B cell (primary cell): ENCODE data around the gene JUNB. TPM values are rescaled to one million over a fixed set of nuclear protein-coding genes. Genes with fewer than 3 reads are reported as not detected.

Source experiments
- ATAC-seq: fragments of 200-7000 bp; cut with Tn5 transposase; one replicate; pipeline ENCODE4 v1.10.0; 2021; ENCODE audit warnings: low read depth, mild to moderate bottlenecking, moderate number of reproducible peaks, moderate library complexity
- CTCF ChIA-PET: fragments of 350-600 bp; sonication (Branson Sonifier 250); formaldehyde crosslinking; loops from one replicate; lab custom pipeline; 2021; ENCODE audit warnings: antibody characterized with exemption, inconsistent platforms; lab: Charles Lee
- POLR2A ChIA-PET: fragments of 350-600 bp; sonication (Branson Sonifier 250); formaldehyde crosslinking; loops from one replicate; lab custom pipeline; 2021; ENCODE audit warnings: antibody characterized with exemption; lab: Charles Lee
- DNase-seq: peaks from one replicate; pipeline ENCODE4 v3.0.0; 2013
- H2AFZ ChIP-seq: 2 replicates; pipeline ENCODE4 v1.6.1; 2012; ENCODE audit warnings: mild to moderate bottlenecking, low read depth, low read length; ENCODE audit not compliant: insufficient read depth, poor library complexity, severe bottlenecking
- H3K27ac ChIP-seq, 2 donors: 1 replicate in 1 of 2; 2 replicates in 1 of 2; pipeline ENCODE4 v1.5.1; 2012 to 2013; ENCODE audit warnings: low read length in 2 of 2, mild to moderate bottlenecking in 2 of 2, moderate library complexity in 1 of 2
- H3K27me3 ChIP-seq, 4 experiments: fragments of 200-600 bp in 1 of 4; sonication (generic) in 1 of 4; replicated peaks in 1 of 4; 1 replicate in 2 of 4; 2 replicates in 2 of 4; pipeline versions ENCODE4 v1.6.1 to v1.7.0; 2013 to 2016; ENCODE audit warnings: low read length in 3 of 4, mild to moderate bottlenecking in 2 of 4, mixed read lengths in 1 of 4, moderate library complexity in 1 of 4; ENCODE audit not compliant: insufficient read depth in 4 of 4, control insufficient read depth in 3 of 4; ENCODE audit errors: control extremely low read depth in 1 of 4
- H3K36me3 ChIP-seq, 2 experiments: replicated peaks in 1 of 2; 1 replicate in 1 of 2; 2 replicates in 1 of 2; pipeline versions ENCODE4 v1.6.1 to v1.7.1; 2013; ENCODE audit warnings: low read length in 1 of 2; ENCODE audit not compliant: insufficient read depth in 2 of 2, control insufficient read depth in 1 of 2; ENCODE audit errors: control extremely low read depth in 1 of 2, extremely low read depth in 1 of 2
- H3K4me1 ChIP-seq, 2 donors: fragments of 200-600 bp in 1 of 2; sonication (generic) in 1 of 2; 1 replicate in 1 of 2; 2 replicates in 1 of 2; pipeline versions ENCODE4 v1.5.1 to v1.6.1; 2013 to 2017; ENCODE audit warnings: low read length in 2 of 2; ENCODE audit not compliant: control insufficient read depth in 2 of 2, insufficient read depth in 2 of 2
- H3K4me2 ChIP-seq: replicated peaks from 2 replicates; pipeline ENCODE3; 2012; ENCODE audit warnings: mild to moderate bottlenecking, low read depth, low read length; ENCODE audit not compliant: poor library complexity, severe bottlenecking
- H3K4me3 ChIP-seq, 5 experiments: fragments of 200-600 bp in 1 of 5; sonication (generic) in 1 of 5; 1 replicate in 3 of 5; 2 replicates in 2 of 5; pipeline versions ENCODE4 v1.5.1 to v1.7.0; 2011 to 2016; ENCODE audit warnings: low read length in 4 of 5, mild to moderate bottlenecking in 4 of 5, low read depth in 2 of 5, control low read depth in 1 of 5, moderate library complexity in 1 of 5; ENCODE audit not compliant: insufficient read depth in 1 of 5; ENCODE audit errors: control extremely low read depth in 1 of 5, extremely low read depth in 1 of 5
- H3K79me2 ChIP-seq: fragments of 200-600 bp; sonication (generic); one replicate; pipeline ENCODE4 v1.6.0; 2016; ENCODE audit warnings: low read length; ENCODE audit not compliant: control insufficient read depth, insufficient read depth
- H3K9ac ChIP-seq: fragments of 200-600 bp; sonication (generic); 2 replicates; pipeline ENCODE4 v1.6.1; 2017; ENCODE audit warnings: mild to moderate bottlenecking, low read length, moderate library complexity
- H3K9me3 ChIP-seq, 3 donors: one replicate each; pipeline versions ENCODE4 v1.6.1 to v1.7.1; 2013; ENCODE audit warnings: low read length in 2 of 3; ENCODE audit not compliant: control insufficient read depth in 2 of 3, insufficient read depth in 1 of 3; ENCODE audit errors: control extremely low read depth in 1 of 3
- H4K20me1 ChIP-seq: 2 replicates; pipeline ENCODE4 v1.6.0; 2012; ENCODE audit warnings: mild to moderate bottlenecking, low read length; ENCODE audit not compliant: insufficient read depth, control insufficient read depth, poor library complexity, severe bottlenecking
- H3K27ac Mint-ChIP-seq: one replicate; pipeline ENCODE4 v1.8.0; 2021; ENCODE audit warnings: mixed read lengths
- H3K27me3 Mint-ChIP-seq: one replicate; pipeline ENCODE4 v1.8.0; 2021; ENCODE audit warnings: mixed read lengths
- H3K4me1 Mint-ChIP-seq: one replicate; pipeline ENCODE4 v1.8.0; 2021; ENCODE audit warnings: mixed read lengths
- H3K4me3 Mint-ChIP-seq: one replicate; pipeline ENCODE4 v1.8.0; 2021; ENCODE audit warnings: mixed read lengths
- H3K9me3 Mint-ChIP-seq: one replicate; pipeline ENCODE4 v1.8.0; 2022; ENCODE audit warnings: mixed read lengths; ENCODE audit not compliant: insufficient read depth
- CTCF ChIP-seq: fragments of 200-600 bp; IDR thresholded peaks from one replicate; pipeline ENCODE4 v1.8.0; 2022; ENCODE audit warnings: antibody characterized with exemption, mild to moderate bottlenecking
- EZH2 ChIP-seq: IDR thresholded peaks from 2 replicates; pipeline ENCODE4 v1.6.1; 2012; ENCODE audit warnings: borderline replicate concordance, low read depth, mild to moderate bottlenecking, moderate library complexity, low read length; ENCODE audit not compliant: insufficient read depth, poor library complexity, severe bottlenecking
- WGBS: methylation state at CpG from one replicate; pipeline ENCODE4 v1.1.5; 2013; ENCODE audit warnings: missing lambda C conversion rate; ENCODE audit not compliant: insufficient coverage; 5-methylcytosine and 5-hydroxymethylcytosine counted together
- intact Hi-C: fragments of 100-400 bp; cut with micrococcal nuclease; formaldehyde crosslinking; loops from one replicate; pipeline ENCODE4 v1.10.0; 2022
- polyA plus RNA-seq: library from polyadenylated mRNA; depleted of rRNA; stranded (reverse); fragments of >200 nt; gene quantifications from 2 replicates; pipeline ENCODE4 v1.2.3, GENCODE V29; 2012
- total RNA-seq, 2 donors: library from RNA; stranded (reverse); fragments of 120-200 nt in 1 of 2; gene quantifications; 1 replicate in 1 of 2; 2 replicates in 1 of 2; pipeline versions ENCODE4 v1.2.3 to v1.2.4, GENCODE V29; 2013 to 2022

The JUNB gene
- total and polyA plus RNA-seq, 2 donors (not counting 1 experiment from before 2014, with no cell fraction given): 206 to 4,055 TPM

DNA sequence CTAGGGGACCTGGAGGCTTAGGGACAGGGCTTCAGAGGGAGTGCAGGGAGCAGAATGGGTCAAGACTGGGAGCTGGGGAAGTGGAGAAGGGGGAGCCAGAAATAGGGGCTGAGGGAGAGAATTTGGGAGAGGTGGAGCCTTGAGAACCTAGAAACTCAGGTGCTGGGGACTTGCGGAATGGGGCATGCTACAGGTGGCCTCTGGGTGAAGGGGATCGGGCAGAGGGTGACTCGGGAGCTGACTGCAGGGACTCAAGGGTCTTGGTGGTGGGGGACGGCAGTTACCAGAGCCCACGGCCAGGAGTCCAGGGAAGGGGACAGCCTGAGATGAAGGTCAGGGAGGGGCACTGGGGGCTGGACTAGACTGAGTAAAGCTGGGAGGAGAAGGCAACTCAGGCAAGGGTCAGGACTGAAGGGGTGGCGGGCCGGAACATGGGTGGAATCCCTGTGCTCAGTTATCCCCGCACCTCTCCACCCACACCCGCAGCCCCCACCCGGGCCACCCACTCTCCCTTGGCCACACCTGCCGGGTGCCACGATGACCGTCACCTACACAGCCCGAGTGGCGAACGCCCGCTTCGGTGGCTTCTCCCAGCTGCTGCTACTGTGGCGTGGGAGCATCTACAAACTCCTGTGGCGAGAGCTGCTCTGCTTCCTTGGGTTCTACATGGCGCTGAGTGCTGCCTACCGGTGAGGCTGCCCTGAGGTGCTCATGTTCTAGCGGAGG, 39.1 kb upstream of the JUNB start:
- no peak overlapping the region for H3K9ac ChIP-seq
- peaks cover 5 to 7% of the 10 kb centered on the region in 2 donors for H3K4me1 ChIP-seq
- Mint-ChIP-seq H3K4me1 (peaks cover 4% of the 10 kb centered on the region), H3K27ac (no peak overlapping the region), H3K27me3 (peaks cover 33% of the 10 kb centered on the region), H3K4me3 (no peak overlapping the region), H3K9me3 (peaks cover 4% of the 10 kb centered on the region)
- TF ChIP-seq EZH2 (no peak), CTCF (no peak)
- H3K27ac ChIP-seq: no peak overlapping the region
- no peak overlapping the region for H3K4me2 ChIP-seq
- H3K79me2 ChIP-seq: no peaks in the 10 kb centered on the region
- H3K9me3 ChIP-seq: peaks cover 0 to 12% (median 5%) of the 10 kb centered on the region in 3 donors
- no peaks in the 10 kb centered on the region for H4K20me1 ChIP-seq
- peaks cover 0 to 11% of the 10 kb centered on the region in 2 experiments for H3K36me3 ChIP-seq
- DNase-seq: no peak
- peaks cover 0 to 29% (median 4%) of the 10 kb centered on the region in 4 experiments for H3K27me3 ChIP-seq
- CTCF ChIA-PET: interaction anchor here (0.6 to 21.3 kb wide), 4 partner anchors 10 to 96 kb away, joined by 3 to 353 read pairs (median 9); no protein-coding TSS in a partner anchor
- no peak overlapping the region for H3K4me3 ChIP-seq
- intact Hi-C loops: no loop called here
- POLR2A ChIA-PET: no interaction called here
- 81% methylated on average over 12 of the region's 23 CpGs for WGBS
- H2AFZ ChIP-seq: no peak overlapping the region
- ATAC-seq: no peak
